DOHH2 (cell line): ENCODE data around the gene ARID1B.
A peak's percentile ranks its signal among the peaks of the same experiment; 100 is the strongest.

Experiments used
- H3F3A ChIP-seq: fragments of 200-600 bp; sonication (generic), shearing (Covaris generic); 2 replicates; pipeline ENCODE4 v1.6.0; 2016; ENCODE audit warnings: antibody characterized with exemption, mild to moderate bottlenecking; ENCODE audit not compliant: control insufficient read depth, insufficient read depth
- H3K27ac ChIP-seq: fragments of 200-600 bp; sonication (generic); 2 replicates; pipeline ENCODE4 v1.5.1; 2014; ENCODE audit warnings: low read depth, mild to moderate bottlenecking, low read length, moderate library complexity
- H3K27me3 ChIP-seq: fragments of 200-600 bp; sonication (generic); 2 replicates; pipeline ENCODE4 v1.6.1; 2014; ENCODE audit warnings: mild to moderate bottlenecking, low read length, mixed read lengths; ENCODE audit not compliant: control insufficient read depth
- H3K36me3 ChIP-seq: fragments of 200-600 bp; sonication (generic); 2 replicates; pipeline ENCODE4 v1.6.1; 2014; ENCODE audit warnings: mild to moderate bottlenecking, low read length, moderate library complexity, mixed read lengths; ENCODE audit not compliant: control insufficient read depth
- H3K4me1 ChIP-seq: fragments of 200-600 bp; sonication (generic); 2 replicates; pipeline ENCODE4 v1.6.1; 2014; ENCODE audit warnings: mild to moderate bottlenecking, low read length, mixed read lengths; ENCODE audit not compliant: control insufficient read depth
- H3K4me2 ChIP-seq: fragments of 200-600 bp; sonication (generic); 2 replicates; pipeline ENCODE4 v1.6.0; 2014; ENCODE audit warnings: mild to moderate bottlenecking, low read length, moderate library complexity
- H3K4me3 ChIP-seq: fragments of 200-600 bp; sonication (generic); 2 replicates; pipeline ENCODE4 v1.5.1; 2014; ENCODE audit warnings: mild to moderate bottlenecking, low read length, mixed read lengths
- H3K79me2 ChIP-seq: fragments of 200-600 bp; sonication (generic); 2 replicates; pipeline ENCODE4 v1.6.1; 2014; ENCODE audit warnings: mild to moderate bottlenecking, low read length, mixed read lengths; ENCODE audit not compliant: control insufficient read depth
- H3K9me2 ChIP-seq: fragments of 200-600 bp; sonication (generic); replicated peaks from 2 replicates; pipeline ENCODE4 v1.6.1; 2014; ENCODE audit warnings: mild to moderate bottlenecking, low read length, mixed read lengths; ENCODE audit not compliant: control insufficient read depth
- H3K9me3 ChIP-seq: fragments of 200-600 bp; sonication (generic); 2 replicates; pipeline ENCODE4 v1.6.1; 2014; ENCODE audit warnings: antibody characterized with exemption, low read length, mixed read lengths; ENCODE audit not compliant: control insufficient read depth, insufficient read depth
- H4K20me1 ChIP-seq: fragments of 200-600 bp; sonication (generic); 2 replicates; pipeline ENCODE4 v1.6.0; 2014; ENCODE audit warnings: low read depth, mild to moderate bottlenecking, antibody characterized with exemption, low read length, moderate library complexity; ENCODE audit not compliant: control insufficient read depth, insufficient read depth
- EZH2phosphoT487 ChIP-seq: fragments of 200-600 bp; sonication (generic); IDR thresholded peaks from 2 replicates; pipeline ENCODE4 v1.6.1; 2017; ENCODE audit warnings: borderline replicate concordance, mild to moderate bottlenecking, antibody characterized with exemption, low read length, moderate library complexity, mixed read lengths
- TF ChIP-seq, protein P1 (sequence below): fragments of 200-600 bp; sonication (generic); IDR thresholded peaks from one replicate; pipeline ENCODE4 v1.5.1; 2014; ENCODE audit warnings: antibody characterized with exemption, mild to moderate bottlenecking, low read depth, low read length; ENCODE audit not compliant: poor library complexity, severe bottlenecking

The ARID1B gene

GRCh38 chr6:156916130-156916801 is 139.1 kb downstream of the ARID1B start:
- H3K4me3 ChIP-seq, result peak overlapping the region; percentile 10; the same call in 1 of the 2 replicates
- H3K4me1 ChIP-seq, result peaks cover 74% of the 10 kb centered on the region
- no peaks in the 10 kb centered on the region for H3K9me3 ChIP-seq
- no peaks in the 10 kb centered on the region for H3K27me3 ChIP-seq
- peak overlapping the region; percentile 54 for H3K27ac ChIP-seq
- peaks cover 86% of the 10 kb centered on the region for H3K79me2 ChIP-seq
- peak overlapping the region; percentile 42 for H3K4me2 ChIP-seq
- no peaks in the 10 kb centered on the region for H3K9me2 ChIP-seq
- H4K20me1 ChIP-seq, result peaks cover 14% of the 10 kb centered on the region; the same call in 1 of the 2 replicates
- peaks cover 7% of the 10 kb centered on the region for H3F3A ChIP-seq
- peaks cover 6% of the 10 kb centered on the region; the same call in 1 of the 2 replicates for H3K36me3 ChIP-seq
- TF ChIP-seq EZH2phosphoT487, result no peak
- TF ChIP-seq, protein P1, sequence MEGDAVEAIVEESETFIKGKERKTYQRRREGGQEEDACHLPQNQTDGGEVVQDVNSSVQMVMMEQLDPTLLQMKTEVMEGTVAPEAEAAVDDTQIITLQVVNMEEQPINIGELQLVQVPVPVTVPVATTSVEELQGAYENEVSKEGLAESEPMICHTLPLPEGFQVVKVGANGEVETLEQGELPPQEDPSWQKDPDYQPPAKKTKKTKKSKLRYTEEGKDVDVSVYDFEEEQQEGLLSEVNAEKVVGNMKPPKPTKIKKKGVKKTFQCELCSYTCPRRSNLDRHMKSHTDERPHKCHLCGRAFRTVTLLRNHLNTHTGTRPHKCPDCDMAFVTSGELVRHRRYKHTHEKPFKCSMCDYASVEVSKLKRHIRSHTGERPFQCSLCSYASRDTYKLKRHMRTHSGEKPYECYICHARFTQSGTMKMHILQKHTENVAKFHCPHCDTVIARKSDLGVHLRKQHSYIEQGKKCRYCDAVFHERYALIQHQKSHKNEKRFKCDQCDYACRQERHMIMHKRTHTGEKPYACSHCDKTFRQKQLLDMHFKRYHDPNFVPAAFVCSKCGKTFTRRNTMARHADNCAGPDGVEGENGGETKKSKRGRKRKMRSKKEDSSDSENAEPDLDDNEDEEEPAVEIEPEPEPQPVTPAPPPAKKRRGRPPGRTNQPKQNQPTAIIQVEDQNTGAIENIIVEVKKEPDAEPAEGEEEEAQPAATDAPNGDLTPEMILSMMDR, result no peak

GRCh38 chr6:156917213-156917612 is 140.0 kb downstream of the ARID1B start:
- Histone ChIP-seq H3K4me3 (no peak overlapping the region), H3K4me1 (peaks cover 66% of the 10 kb centered on the region), H3K36me3 (peaks cover 6% of the 10 kb centered on the region; the same call in 1 of the 2 replicates), H3K79me2 (peaks cover 90% of the 10 kb centered on the region), H4K20me1 (peaks cover 14% of the 10 kb centered on the region; the same call in 1 of the 2 replicates), H3F3A (peaks cover 7% of the 10 kb centered on the region), H3K4me2 (peak overlapping the region; percentile 42), H3K27me3 (no peaks in the 10 kb centered on the region), H3K9me2 (no peaks in the 10 kb centered on the region), H3K9me3 (no peaks in the 10 kb centered on the region), H3K27ac (peak overlapping the region; percentile 54; the same call in 1 of the 2 replicates)
- no peak for TF ChIP-seq EZH2phosphoT487
- TF ChIP-seq, protein P1, result no peak

DNA sequence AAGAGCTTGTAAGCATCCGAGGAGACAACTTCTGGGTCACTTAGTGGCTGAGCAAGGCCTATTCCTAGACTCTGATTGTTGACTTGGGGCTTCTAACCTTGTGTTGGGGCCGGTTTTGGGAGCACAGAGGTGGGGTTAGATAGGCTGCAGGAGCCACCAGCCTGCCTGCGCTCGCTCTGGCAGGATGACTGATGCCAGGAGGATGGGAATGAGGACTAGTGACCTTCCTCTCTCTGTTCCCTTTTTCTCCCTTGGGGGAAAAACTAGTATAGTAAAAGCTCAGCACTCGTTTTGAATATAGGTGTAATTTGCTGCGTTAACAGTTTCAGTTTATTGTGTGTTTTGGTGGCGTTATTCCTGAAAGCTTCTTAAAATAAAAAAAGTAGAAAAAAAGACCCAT is 141.5 kb downstream of the ARID1B start:
- Histone ChIP-seq H3K9me3 (no peaks in the 10 kb centered on the region), H3K27ac (no peak overlapping the region), H3K9me2 (no peaks in the 10 kb centered on the region), H3K4me1 (peaks cover 61% of the 10 kb centered on the region), H3F3A (peaks cover 7% of the 10 kb centered on the region), H3K36me3 (peaks cover 11% of the 10 kb centered on the region), H3K79me2 (peaks cover 94% of the 10 kb centered on the region), H3K4me3 (no peak overlapping the region), H4K20me1 (peaks cover 14% of the 10 kb centered on the region; the same call in 1 of the 2 replicates), H3K4me2 (no peak overlapping the region), H3K27me3 (no peaks in the 10 kb centered on the region)
- TF ChIP-seq EZH2phosphoT487, result no peak
- TF ChIP-seq, protein P1, result no peak
